IMR-90 (cell line): Measurements from ENCODE around the gene ZKSCAN5. TPM values are rescaled to one million over a fixed set of nuclear protein-coding genes. Genes with fewer than 3 reads are reported as not detected.

Experiments used
- ATAC-seq: fragments of 200-7000 bp; cut with Tn5 transposase; 2 replicates; pipeline ENCODE4 v1.9.1; 2020; ENCODE audit warnings: low read depth, mild to moderate bottlenecking, moderate library complexity
- BruUV-seq: library from RNA; stranded (reverse); fragments of 400-500 nt; replicated peaks from 2 replicates; lab custom pipeline; 2021; lab: Mats Ljungman, UMichigan
- CTCF ChIA-PET: fragments of 300-600 bp; formaldehyde crosslinking; extraction: SDS; loops from one replicate; lab custom pipeline; 2021; ENCODE audit warnings: antibody characterized with exemption; lab: Yijun Ruan, JAX
- POLR2A ChIA-PET: fragments of 300-600 bp; sonication (Branson Sonifier 250); formaldehyde crosslinking; loops from one replicate; lab custom pipeline; 2022; ENCODE audit warnings: antibody characterized with exemption; ENCODE audit not compliant: unreplicated experiment; lab: Charles Lee
- DNase-seq: peaks from one replicate; pipeline ENCODE4 v3.0.0; 2013
- H2AFZ ChIP-seq: replicated peaks from 2 replicates; pipeline ENCODE3; 2013; ENCODE audit warnings: low read length, mild to moderate bottlenecking; ENCODE audit not compliant: poor library complexity
- H2AK5ac ChIP-seq: 2 replicates; pipeline ENCODE4 v1.6.1; 2013; ENCODE audit warnings: low read depth, low read length, inconsistent platforms
- H2AK9ac ChIP-seq: replicated peaks from 2 replicates; pipeline ENCODE3; 2013; ENCODE audit warnings: mild to moderate bottlenecking, low read depth, low read length, moderate library complexity; ENCODE audit not compliant: poor library complexity
- H2BK120ac ChIP-seq: 2 replicates; pipeline ENCODE4 v1.6.1; 2013; ENCODE audit warnings: low read depth, low read length, inconsistent platforms
- H2BK15ac ChIP-seq: 3 replicates; pipeline ENCODE4 v1.6.1; 2013; ENCODE audit warnings: low read depth, low read length, inconsistent platforms
- H2BK20ac ChIP-seq: 2 replicates; pipeline ENCODE4 v1.6.1; 2013; ENCODE audit warnings: low read depth, mild to moderate bottlenecking, inconsistent platforms, low read length, moderate library complexity
- H2BK5ac ChIP-seq: 2 replicates; pipeline ENCODE4 v1.6.1; 2013; ENCODE audit warnings: mild to moderate bottlenecking, low read depth, low read length, inconsistent platforms; ENCODE audit not compliant: poor library complexity, severe bottlenecking
- H3K14ac ChIP-seq: replicated peaks from 2 replicates; pipeline ENCODE4 v1.6.1; 2013; ENCODE audit warnings: low read depth, low read length, inconsistent platforms
- H3K18ac ChIP-seq: 2 replicates; pipeline ENCODE4 v1.6.1; 2013; ENCODE audit warnings: low read depth, low read length, control low read depth
- H3K23ac ChIP-seq: 2 replicates; pipeline ENCODE4 v1.6.1; 2013; ENCODE audit warnings: low read depth, low read length, inconsistent platforms
- H3K27ac ChIP-seq: 2 replicates; pipeline ENCODE4 v1.5.1; 2013; ENCODE audit warnings: mild to moderate bottlenecking, control low read depth, low read length; ENCODE audit not compliant: insufficient read depth
- H3K27me3 ChIP-seq: 2 replicates; pipeline ENCODE4 v1.6.1; 2013; ENCODE audit warnings: low read length; ENCODE audit not compliant: control insufficient read depth, insufficient read depth
- H3K36me3 ChIP-seq: 2 replicates; pipeline ENCODE4 v1.6.1; 2013; ENCODE audit warnings: low read length, mixed read lengths; ENCODE audit not compliant: control insufficient read depth, insufficient read depth
- H3K4ac ChIP-seq: 2 replicates; pipeline ENCODE4 v1.6.1; 2013; ENCODE audit warnings: low read depth, low read length, inconsistent platforms
- H3K4me1 ChIP-seq: 2 replicates; pipeline ENCODE4 v1.6.1; 2013; ENCODE audit warnings: low read length, mixed read lengths; ENCODE audit not compliant: control insufficient read depth, insufficient read depth
- H3K4me2 ChIP-seq: 2 replicates; pipeline ENCODE4 v1.6.1; 2013; ENCODE audit warnings: low read depth, mild to moderate bottlenecking, control low read depth, low read length, moderate library complexity
- H3K4me3 ChIP-seq: 2 replicates; pipeline ENCODE4 v1.5.1; 2013; ENCODE audit warnings: low read depth, mild to moderate bottlenecking, control low read depth, low read length, moderate library complexity; ENCODE audit not compliant: insufficient read depth
- H3K56ac ChIP-seq: 2 replicates; pipeline ENCODE4 v1.6.1; 2013; ENCODE audit warnings: low read length, inconsistent platforms; ENCODE audit not compliant: insufficient read depth; ENCODE audit errors: extremely low read depth
- H3K79me1 ChIP-seq, 2 experiments: 2 replicates each; pipeline ENCODE4 v1.6.1; 2013; ENCODE audit warnings: low read length in 2 of 2, inconsistent platforms in 1 of 2, low read depth in 1 of 2
- H3K9ac ChIP-seq: 2 replicates; pipeline ENCODE4 v1.6.1; 2013; ENCODE audit warnings: low read depth, low read length, control low read depth
- H3K9me1 ChIP-seq: 2 replicates; pipeline ENCODE4 v1.6.1; 2013; ENCODE audit warnings: low read length, inconsistent platforms; ENCODE audit not compliant: insufficient read depth
- H3K9me3 ChIP-seq: 2 replicates; pipeline ENCODE4 v1.6.1; 2013; ENCODE audit warnings: low read length; ENCODE audit not compliant: control insufficient read depth, insufficient read depth
- H4K20me1 ChIP-seq: 2 replicates; pipeline ENCODE4 v1.6.1; 2013; ENCODE audit warnings: low read length, inconsistent platforms; ENCODE audit not compliant: insufficient read depth
- H4K5ac ChIP-seq: 2 replicates; pipeline ENCODE4 v1.6.1; 2013; ENCODE audit warnings: mild to moderate bottlenecking, low read depth, low read length, control low read depth
- H4K8ac ChIP-seq, 2 experiments: 2 replicates each; pipeline ENCODE4 v1.6.1; 2013; ENCODE audit warnings: low read depth in 2 of 2, low read length in 2 of 2, control low read depth in 1 of 2, inconsistent platforms in 1 of 2
- H4K91ac ChIP-seq: 2 replicates; pipeline ENCODE4 v1.6.1; 2013; ENCODE audit warnings: low read depth, low read length, inconsistent platforms; ENCODE audit not compliant: insufficient read depth
- BHLHE40 ChIP-seq: fragments of 150-350 bp; IDR thresholded peaks from 2 replicates; pipeline ENCODE4 v1.6.1; 2016; ENCODE audit warnings: mild to moderate bottlenecking, low read depth, low read length
- CEBPB ChIP-seq: IDR thresholded peaks from 2 replicates; pipeline ENCODE4 v1.6.1; 2012; ENCODE audit warnings: low read depth, low read length, improper control_type of control experiment
- CHD1 ChIP-seq: IDR thresholded peaks from 2 replicates; pipeline ENCODE4 v1.6.1; 2012; ENCODE audit warnings: low read depth, low read length, improper control_type of control experiment
- FOS ChIP-seq: fragments of 150-350 bp; IDR thresholded peaks from 2 replicates; pipeline ENCODE4 v1.6.1; 2016; ENCODE audit warnings: low read depth, low read length
- MAFK ChIP-seq: IDR thresholded peaks from 2 replicates; pipeline ENCODE4 v1.6.1; 2012; ENCODE audit warnings: low read depth, low read length, improper control_type of control experiment
- MAZ ChIP-seq: IDR thresholded peaks from 2 replicates; pipeline ENCODE4 v1.6.1; 2012; ENCODE audit warnings: low read depth, mild to moderate bottlenecking, low read length, improper control_type of control experiment, moderate library complexity, borderline replicate concordance
- MXI1 ChIP-seq: IDR thresholded peaks from 2 replicates; pipeline ENCODE4 v1.6.1; 2012; ENCODE audit warnings: low read depth, mild to moderate bottlenecking, low read length, moderate library complexity, borderline replicate concordance
- NFE2L2 ChIP-seq: fragments of 150-350 bp; IDR thresholded peaks from 2 replicates; pipeline ENCODE4 v1.6.1; 2016; ENCODE audit warnings: low read depth, mild to moderate bottlenecking, low read length
- POLR2A ChIP-seq: IDR thresholded peaks from 2 replicates; pipeline ENCODE4 v1.6.1; 2012; ENCODE audit warnings: mild to moderate bottlenecking, low read depth, low read length
- RAD21 ChIP-seq: IDR thresholded peaks from 2 replicates; pipeline ENCODE4 v1.6.1; 2012; ENCODE audit warnings: low read length, improper control_type of control experiment
- RCOR1 ChIP-seq: IDR thresholded peaks from 2 replicates; pipeline ENCODE4 v1.6.1; 2012; ENCODE audit warnings: mild to moderate bottlenecking, low read length, improper control_type of control experiment; ENCODE audit not compliant: insufficient replicate concordance
- RFX5 ChIP-seq: IDR thresholded peaks from 2 replicates; pipeline ENCODE4 v1.8.0; 2012; ENCODE audit warnings: low read depth, mild to moderate bottlenecking, low read length, moderate library complexity
- SMC3 ChIP-seq: fragments of 150-350 bp; IDR thresholded peaks from 2 replicates; pipeline ENCODE4 v1.6.1; 2016; ENCODE audit warnings: low read depth, mild to moderate bottlenecking, antibody characterized with exemption, low read length, moderate library complexity
- WGBS, 2 experiments: methylation state at CpG; one replicate each; pipeline versions ENCODE4 v1.1.5 to v1.1.7; 2013; ENCODE audit warnings: missing lambda C conversion rate in 2 of 2; ENCODE audit not compliant: insufficient read length in 1 of 2; ENCODE audit errors: extremely low coverage in 2 of 2; 5-methylcytosine and 5-hydroxymethylcytosine counted together
- dilution Hi-C: fragments of 300-500 bp; cut with HindIII; formaldehyde crosslinking; loops from one replicate; pipeline ENCODE4 v1.14.3; 2018; ENCODE audit warnings: low sequenced_read_pairs; ENCODE audit not compliant: unreplicated experiment
- in situ Hi-C: fragments of 300-500 bp; cut with MboI; formaldehyde crosslinking; loops from 3 replicates; pipeline ENCODE4 v1.14.3; 2019; ENCODE audit warnings: low sequenced_read_pairs, inconsistent platforms, mixed read lengths
- intact Hi-C: fragments of 100-400 bp; cut with micrococcal nuclease; formaldehyde crosslinking; loops from 2 replicates; pipeline ENCODE4 v1.10.0; 2022
- polyA plus RNA-seq, 3 experiments: library from polyadenylated mRNA; depleted of rRNA; stranded (reverse); fragments of >200 nt; gene quantifications; 2 replicates each; pipeline ENCODE4 v1.2.3, GENCODE V29; 2012; ENCODE audit warnings: low replicate concordance in 1 of 3
- total RNA-seq: library from RNA; depleted of rRNA; stranded (reverse); fragments of >200 nt; gene quantifications from 2 replicates; pipeline ENCODE4 v1.2.3, GENCODE V29; 2012
- TF ChIP-seq, protein P1 (sequence below): conservative IDR thresholded peaks from 2 replicates; pipeline ENCODE4 v1.5.1; 2012; ENCODE audit warnings: mild to moderate bottlenecking, low read depth, low read length, improper control_type of control experiment
- TF ChIP-seq, protein P2 (sequence below): fragments of 150-350 bp; IDR thresholded peaks from 2 replicates; pipeline ENCODE4 v1.6.1; 2017; ENCODE audit warnings: mild to moderate bottlenecking, antibody characterized with exemption, low read length, low read depth

ZKSCAN5 gene
- total and polyA plus RNA-seq, 2 of the 4 experiments (the other 2 are of a cell fraction), result 5.5 to 16.3 TPM

DNA sequence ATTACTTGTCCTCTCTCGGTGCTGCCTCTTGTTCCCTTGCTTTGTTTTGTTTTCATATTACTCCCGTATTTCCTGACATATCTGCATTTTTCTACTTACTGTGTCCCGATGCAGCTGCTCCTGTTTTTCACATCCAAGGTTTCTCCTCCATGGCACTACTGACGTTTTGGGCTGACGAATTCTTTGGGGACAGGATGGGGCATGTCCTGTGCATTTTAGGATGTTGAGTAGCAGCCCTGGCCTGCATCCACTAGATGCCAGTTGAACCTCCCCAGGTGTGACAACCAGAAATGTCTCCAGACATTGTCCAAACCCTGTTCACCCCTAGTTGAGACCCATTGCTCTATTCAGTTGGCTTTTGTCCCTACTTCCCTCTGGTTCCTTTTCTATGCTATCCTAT lies 19.4 kb upstream of the ZKSCAN5 start:
- no peak overlapping the region for H3K4me2 ChIP-seq
- no peak overlapping the region for H3K4ac ChIP-seq
- no peak overlapping the region for H2AFZ ChIP-seq
- WGBS, 2 experiments, result 83% methylated on average over 1 of the region's 5 CpGs; no CpG with 5 or more reads in 1 of the 2 experiments
- no peak overlapping the region for H4K5ac ChIP-seq
- ChIA-PET CTCF (no interaction called here), POLR2A (no interaction called here)
- H3K9me1 ChIP-seq, result no peaks in the 10 kb centered on the region
- no peak overlapping the region for H2BK15ac ChIP-seq
- BruUV-seq, result no TSS peak
- intact Hi-C loops, result no loop called here
- no peak overlapping the region for H2AK5ac ChIP-seq
- no peak overlapping the region for H3K4me3 ChIP-seq
- no peak for TF ChIP-seq CEBPB
- TF ChIP-seq, protein P1, sequence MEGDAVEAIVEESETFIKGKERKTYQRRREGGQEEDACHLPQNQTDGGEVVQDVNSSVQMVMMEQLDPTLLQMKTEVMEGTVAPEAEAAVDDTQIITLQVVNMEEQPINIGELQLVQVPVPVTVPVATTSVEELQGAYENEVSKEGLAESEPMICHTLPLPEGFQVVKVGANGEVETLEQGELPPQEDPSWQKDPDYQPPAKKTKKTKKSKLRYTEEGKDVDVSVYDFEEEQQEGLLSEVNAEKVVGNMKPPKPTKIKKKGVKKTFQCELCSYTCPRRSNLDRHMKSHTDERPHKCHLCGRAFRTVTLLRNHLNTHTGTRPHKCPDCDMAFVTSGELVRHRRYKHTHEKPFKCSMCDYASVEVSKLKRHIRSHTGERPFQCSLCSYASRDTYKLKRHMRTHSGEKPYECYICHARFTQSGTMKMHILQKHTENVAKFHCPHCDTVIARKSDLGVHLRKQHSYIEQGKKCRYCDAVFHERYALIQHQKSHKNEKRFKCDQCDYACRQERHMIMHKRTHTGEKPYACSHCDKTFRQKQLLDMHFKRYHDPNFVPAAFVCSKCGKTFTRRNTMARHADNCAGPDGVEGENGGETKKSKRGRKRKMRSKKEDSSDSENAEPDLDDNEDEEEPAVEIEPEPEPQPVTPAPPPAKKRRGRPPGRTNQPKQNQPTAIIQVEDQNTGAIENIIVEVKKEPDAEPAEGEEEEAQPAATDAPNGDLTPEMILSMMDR, result no peak
- TF ChIP-seq MXI1, result no peak
- no peak for TF ChIP-seq FOS
- no peak for TF ChIP-seq SMC3
- TF ChIP-seq MAFK, result no peak
- no peak for TF ChIP-seq RCOR1
- TF ChIP-seq, protein P2, sequence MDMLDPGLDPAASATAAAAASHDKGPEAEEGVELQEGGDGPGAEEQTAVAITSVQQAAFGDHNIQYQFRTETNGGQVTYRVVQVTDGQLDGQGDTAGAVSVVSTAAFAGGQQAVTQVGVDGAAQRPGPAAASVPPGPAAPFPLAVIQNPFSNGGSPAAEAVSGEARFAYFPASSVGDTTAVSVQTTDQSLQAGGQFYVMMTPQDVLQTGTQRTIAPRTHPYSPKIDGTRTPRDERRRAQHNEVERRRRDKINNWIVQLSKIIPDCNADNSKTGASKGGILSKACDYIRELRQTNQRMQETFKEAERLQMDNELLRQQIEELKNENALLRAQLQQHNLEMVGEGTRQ, result no peak
- TF ChIP-seq BHLHE40, result no peak
- no peak for TF ChIP-seq NFE2L2
- no peak for TF ChIP-seq CHD1
- no peak for TF ChIP-seq POLR2A
- no peak for TF ChIP-seq RAD21
- TF ChIP-seq MAZ, result no peak
- no peak for TF ChIP-seq RFX5
- H3K9ac ChIP-seq, result no peak overlapping the region
- in situ Hi-C loops, result no loop called here
- no peak overlapping the region for H4K8ac ChIP-seq
- no peak for DNase-seq
- no peaks in the 10 kb centered on the region for H4K20me1 ChIP-seq
- H3K27ac ChIP-seq, result no peak overlapping the region
- no peak overlapping the region for H3K18ac ChIP-seq
- ATAC-seq, result no peak
- no peak overlapping the region for H2AK9ac ChIP-seq
- H2BK20ac ChIP-seq, result no peak overlapping the region
- H3K23ac ChIP-seq, result no peak overlapping the region
- no peak overlapping the region for H3K14ac ChIP-seq
- H3K9me3 ChIP-seq, result peaks cover 3% of the 10 kb centered on the region; the same call in 1 of the 2 replicates
- H2BK5ac ChIP-seq, result no peak overlapping the region
- H2BK120ac ChIP-seq, result no peak overlapping the region
- no peaks in the 10 kb centered on the region for H3K4me1 ChIP-seq
- H3K27me3 ChIP-seq, result no peaks in the 10 kb centered on the region
- no peak overlapping the region for H3K56ac ChIP-seq
- peaks cover 8 to 28% of the 10 kb centered on the region in 2 experiments for H3K79me1 ChIP-seq
- dilution Hi-C loops, result no loop called here
- peaks cover 17% of the 10 kb centered on the region for H3K36me3 ChIP-seq
- no peak overlapping the region for H4K91ac ChIP-seq
